CD4-positive, alpha-beta T cell treated with Interleukin-21 for 1 hour (primary cell): ENCODE data around the gene MTERF1.
"Not testable (repeated sequence)": the region's sequence is repeated elsewhere in the genome, so short reads cannot be mapped to it uniquely, and the experiment has no call there.

Experiments used
- DNase-seq: peaks from one replicate; pipeline ENCODE4 v3.0.0-alpha.2; 2020

Gene MTERF1, protein sequence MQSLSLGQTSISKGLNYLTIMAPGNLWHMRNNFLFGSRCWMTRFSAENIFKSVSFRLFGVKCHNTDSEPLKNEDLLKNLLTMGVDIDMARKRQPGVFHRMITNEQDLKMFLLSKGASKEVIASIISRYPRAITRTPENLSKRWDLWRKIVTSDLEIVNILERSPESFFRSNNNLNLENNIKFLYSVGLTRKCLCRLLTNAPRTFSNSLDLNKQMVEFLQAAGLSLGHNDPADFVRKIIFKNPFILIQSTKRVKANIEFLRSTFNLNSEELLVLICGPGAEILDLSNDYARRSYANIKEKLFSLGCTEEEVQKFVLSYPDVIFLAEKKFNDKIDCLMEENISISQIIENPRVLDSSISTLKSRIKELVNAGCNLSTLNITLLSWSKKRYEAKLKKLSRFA

DNA sequence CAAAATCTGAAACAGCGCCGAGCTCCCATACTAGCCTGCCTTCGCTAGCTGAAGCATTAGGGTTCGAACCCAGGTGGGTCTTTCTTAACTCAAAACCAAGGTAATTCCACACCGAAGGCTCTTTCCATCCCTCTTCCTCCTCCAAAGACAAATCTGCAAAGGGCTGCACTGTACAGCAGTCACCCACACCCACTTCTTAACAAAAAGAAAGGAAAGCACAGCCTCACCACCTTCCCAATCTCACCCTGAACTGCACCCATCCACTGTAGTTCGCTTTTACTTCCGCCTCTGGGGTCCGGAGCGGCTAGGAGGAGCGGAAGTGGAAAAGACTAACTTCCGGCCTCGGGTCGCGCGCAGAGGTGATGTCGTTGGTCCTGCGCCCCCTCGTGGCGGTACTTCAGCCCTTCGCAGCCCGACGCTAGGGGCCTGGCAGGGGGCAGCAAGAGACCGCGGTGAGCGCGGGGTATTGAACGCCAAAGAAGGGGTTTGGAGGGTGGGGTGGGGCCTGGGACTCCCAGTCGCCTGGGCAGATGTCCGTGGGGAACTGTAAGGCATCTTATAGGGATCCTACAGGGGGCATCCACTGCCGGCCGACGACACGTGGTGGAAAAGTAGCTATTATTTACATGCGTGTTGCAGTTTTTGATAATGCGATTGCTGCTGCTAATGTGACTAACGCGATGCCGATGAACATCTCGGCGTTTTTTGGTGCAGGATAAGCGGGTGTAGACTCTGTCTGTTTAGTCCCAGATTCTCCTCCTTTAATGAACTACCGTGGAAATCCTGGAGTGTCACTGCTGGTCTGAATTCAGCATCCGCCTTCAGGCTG, at the start of gene MTERF1:
MTERF1 (minus strand) TSS at position 290 of the 829 bp plus-strand sequence. CDS start 619 bp downstream, outside the sequence.
- DNase-seq: peak; percentile 91

DNA sequence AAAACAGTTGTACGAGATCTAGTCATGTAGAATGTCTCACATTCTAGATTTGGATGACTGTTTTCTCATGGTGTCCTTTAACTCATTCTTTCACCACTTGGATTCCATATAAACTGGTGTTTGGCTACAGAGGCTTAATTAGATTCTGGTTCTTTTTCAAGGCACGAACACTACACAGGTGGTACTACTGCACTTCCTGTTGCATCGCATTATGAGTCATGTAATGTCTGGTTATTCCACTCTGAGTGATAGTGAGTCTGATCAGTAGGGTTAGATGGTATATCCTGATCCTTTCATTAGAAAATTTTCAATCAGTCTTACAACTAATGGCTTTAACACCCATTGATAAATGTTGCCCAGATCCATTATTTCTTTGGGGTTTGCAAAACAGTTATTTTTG, 49.0 kb upstream of the MTERF1 start:
- no peak for DNase-seq

DNA sequence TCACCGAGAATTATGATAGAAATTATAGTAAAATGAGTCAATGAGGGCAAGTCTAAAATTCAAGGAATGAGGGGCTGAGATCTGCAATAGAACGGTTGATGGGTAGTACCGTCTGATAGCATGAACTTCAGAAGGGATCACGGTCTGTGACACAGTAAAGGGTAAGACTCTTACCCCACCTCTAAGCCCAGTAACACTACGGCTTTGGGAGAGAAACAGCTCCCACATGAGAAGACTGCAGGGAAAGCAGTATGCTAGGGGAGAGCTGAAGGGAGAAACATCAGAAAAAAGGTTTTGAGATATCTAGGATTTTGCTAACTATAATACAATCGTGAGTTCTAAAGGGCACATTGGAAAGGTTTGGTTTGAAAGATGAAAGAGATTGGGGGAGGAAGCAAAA, 47.4 kb upstream of the MTERF1 start:
- DNase-seq: no peak

DNA sequence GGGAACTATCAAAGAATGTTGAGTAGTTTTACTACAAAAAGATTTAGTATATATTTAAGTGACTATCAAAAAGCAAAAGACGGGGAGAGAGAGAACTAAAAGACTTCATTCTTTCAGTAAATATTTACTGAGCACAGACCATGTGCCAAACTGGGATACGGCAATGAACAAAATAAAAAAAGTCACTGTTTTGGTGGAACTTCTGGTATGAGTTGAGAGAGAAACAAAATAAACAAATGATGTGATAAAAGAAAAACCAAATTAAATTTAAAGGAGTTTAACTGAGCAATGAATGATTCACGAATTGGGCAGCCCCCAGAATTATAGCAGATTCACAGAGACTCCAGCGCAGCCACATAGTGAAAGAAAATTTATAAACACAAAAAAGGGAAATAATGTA, 42.4 kb upstream of the MTERF1 start:
- no peak for DNase-seq

DNA sequence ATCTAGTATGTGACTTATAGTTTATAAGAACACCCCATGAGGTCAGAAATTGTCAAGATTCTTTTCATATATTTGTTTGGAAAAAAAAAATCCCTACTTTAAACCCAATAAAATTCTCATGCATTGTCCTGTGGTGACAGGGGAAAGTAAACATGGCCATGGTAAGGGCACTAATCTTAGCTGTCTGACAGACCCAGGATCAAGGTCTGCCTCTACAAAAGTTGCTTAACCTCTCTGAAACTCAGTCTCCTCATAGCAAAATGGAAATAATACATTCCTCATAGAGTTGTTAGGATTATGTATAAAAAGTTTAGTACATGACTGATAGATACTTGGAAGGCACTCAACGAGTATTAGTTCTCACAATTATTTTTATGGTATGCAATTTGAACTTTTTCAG, 37.9 kb upstream of the MTERF1 start:
- no peak for DNase-seq

DNA sequence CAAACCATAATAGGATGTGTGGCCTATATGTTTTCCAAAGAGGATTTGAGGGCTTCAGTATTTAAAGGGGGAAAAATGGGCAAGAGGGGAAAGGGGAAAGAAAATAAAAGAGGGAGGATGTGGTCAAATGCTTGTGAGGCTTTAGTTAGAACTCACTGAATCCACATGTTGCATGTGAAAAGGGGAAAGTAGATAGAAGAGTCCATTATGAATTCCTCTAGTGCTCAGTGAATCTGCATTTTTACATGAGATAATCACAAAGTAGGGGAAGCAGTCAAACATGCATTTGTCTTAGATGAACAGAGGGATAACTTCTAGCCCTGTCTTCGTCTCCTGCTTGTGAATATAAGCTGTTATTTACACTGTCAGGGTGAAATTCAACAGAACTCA, 35.5 kb upstream of the MTERF1 start:
- no peak for DNase-seq

DNA sequence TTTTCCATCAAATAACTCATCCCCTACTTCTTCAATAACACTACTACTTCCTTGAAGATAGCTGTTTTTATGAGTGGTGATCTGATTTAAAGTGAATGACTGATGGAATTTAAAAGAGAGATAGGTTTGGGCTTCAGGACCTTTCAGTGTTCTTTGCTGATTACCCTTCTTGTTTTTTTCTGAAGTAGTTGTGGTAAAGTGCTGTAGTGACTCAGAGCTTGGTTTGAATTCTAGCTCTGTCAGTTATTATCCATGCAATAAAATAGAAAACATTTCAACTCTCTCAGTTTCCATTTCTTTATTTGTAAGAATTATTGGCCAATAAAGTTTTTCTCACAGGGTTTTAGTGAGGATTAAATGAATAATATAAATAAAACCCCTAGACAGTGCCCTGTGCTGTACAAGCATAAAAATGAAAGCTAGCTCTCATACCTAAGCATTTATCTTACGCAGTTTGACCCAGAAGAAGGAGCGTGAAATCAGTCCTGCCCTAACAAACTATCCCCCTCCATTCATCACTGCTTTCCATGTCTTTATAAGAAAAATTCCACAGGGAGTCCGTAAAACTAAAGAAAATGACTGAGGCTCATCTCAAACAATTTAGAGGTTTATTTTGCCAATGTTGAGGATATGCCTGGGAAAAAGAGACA, 35.0 kb upstream of the MTERF1 start:
- no peak for DNase-seq

DNA sequence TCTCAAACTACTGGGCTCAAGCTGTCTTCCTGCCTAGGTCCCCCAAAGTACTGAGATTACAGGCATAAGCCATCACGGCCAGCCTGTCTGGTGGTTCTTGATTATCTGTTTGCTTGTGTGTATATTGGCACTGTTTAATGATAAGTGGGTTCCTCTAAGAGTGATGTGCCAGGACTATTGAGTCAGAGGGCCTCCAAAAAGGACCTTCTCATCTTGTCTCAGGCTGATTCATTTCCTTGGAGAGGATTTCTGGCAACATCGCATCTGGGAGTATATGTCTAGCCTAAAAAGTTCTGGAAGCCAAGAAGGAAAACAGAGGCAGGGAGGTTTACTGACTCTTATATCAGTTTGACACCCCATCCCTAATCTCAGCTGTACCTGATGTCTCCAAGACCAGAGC, 33.1 kb upstream of the MTERF1 start:
- DNase-seq: no peak

DNA sequence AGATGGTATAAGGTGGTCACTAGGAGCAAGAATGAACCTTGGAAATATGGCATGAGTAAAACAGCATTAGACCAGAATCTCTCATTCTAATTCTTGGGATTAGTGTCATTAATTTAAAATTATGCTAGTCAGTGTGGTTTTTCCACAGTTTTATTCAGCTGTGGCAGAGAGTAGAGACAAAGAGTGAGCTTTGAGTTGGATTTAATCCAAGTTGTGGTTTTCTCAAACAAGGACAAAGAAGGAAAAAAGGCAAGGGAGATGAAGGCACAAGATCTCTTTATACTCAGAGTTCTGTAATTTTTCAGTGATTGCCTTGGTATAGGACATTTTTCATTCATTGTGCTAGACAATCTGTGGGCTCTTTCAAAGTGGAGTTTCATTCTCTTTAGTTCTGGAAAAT, 32.0 kb upstream of the MTERF1 start:
- no peak for DNase-seq

DNA sequence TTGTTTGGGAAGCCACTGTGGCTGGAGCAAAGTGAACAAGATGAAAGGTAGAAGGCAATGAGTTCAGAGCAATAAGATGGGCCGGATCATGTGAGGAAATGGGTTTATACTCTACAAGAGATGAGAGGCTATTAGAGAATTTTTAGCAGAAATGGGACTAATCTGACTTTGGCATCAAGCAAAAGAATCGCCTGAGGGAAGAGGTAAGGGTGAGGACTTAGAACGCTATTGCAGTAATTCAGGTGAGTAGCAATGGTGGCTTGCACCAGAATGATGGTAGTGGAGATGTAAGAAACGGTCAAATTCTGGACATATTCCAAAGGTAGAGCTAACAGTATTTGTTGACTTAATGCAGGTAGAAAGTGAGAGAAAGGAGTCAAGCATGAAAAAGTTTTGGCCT, 30.6 kb upstream of the MTERF1 start:
- no peak for DNase-seq

DNA sequence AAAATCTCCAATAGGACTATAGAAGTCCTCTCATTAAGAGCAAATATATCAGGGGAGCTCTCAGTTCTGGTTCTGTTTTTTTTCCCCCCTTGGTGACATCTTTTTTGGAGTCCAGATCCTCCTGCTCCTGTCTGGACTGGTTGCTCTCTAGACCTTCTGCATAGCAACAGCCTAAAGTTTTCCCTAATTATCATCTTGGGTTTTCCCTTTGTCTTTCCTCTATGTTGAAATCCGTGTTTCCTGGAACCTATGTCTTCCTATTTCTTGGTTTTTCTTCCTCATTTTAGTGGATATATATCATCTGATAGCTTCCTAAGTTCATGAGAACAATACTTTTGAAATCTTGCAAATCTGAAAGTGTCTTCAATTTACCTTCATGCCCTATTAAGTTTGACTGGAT, 29.7 kb upstream of the MTERF1 start:
- DNase-seq: no peak

DNA sequence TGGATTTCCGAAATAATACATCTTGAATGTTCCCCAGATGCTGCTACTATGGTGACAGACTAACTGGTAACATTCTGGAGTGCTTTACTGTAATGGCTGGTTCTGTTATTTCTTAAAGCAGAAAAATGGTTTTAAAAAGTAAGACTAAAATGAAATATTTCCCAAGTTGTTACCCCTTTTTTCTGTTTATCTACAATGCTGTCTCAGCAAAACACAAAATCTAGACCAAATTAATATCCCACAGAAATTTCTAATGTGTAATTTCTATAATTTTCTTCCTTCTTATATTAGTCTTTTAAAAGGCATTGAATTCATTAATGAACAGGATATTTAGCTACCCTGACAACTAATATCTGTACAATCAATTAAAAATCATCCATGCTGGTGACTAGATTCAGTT, 19.1 kb upstream of the MTERF1 start:
- DNase-seq: no peak

DNA sequence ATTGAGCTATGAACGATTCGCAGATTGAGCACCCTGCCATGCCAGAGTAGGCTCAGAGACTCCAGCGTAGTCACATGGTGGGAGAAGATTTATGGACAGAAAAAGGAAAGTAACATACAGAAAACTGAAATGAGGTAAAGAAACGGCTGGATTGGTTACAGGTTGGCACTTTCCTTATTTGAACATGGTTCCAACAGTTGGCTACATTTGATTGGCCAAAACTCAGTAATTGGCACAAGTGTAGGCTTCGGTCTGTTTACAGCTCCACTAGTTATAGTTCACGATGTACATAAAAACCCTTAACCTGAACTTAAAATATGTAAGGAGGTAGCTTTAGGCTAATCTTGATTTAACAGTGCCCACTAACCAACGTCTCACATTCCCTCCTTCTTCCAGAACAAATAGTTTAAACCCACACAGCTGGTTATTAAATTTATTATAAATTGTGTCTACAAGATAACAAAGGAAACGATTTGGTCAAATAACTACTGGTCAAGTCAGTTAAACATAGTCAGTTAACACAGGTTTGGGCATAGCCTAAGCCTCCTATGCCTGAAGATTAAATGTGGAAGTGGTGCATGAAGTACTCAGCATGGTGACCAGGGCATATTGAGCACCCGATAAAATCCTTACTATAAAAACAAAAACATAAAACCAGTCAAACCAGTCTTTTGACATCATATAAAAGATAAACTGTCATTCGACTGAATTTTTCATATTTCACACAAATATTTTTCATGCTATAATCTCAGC, 17.9 kb upstream of the MTERF1 start:
- no peak for DNase-seq

DNA sequence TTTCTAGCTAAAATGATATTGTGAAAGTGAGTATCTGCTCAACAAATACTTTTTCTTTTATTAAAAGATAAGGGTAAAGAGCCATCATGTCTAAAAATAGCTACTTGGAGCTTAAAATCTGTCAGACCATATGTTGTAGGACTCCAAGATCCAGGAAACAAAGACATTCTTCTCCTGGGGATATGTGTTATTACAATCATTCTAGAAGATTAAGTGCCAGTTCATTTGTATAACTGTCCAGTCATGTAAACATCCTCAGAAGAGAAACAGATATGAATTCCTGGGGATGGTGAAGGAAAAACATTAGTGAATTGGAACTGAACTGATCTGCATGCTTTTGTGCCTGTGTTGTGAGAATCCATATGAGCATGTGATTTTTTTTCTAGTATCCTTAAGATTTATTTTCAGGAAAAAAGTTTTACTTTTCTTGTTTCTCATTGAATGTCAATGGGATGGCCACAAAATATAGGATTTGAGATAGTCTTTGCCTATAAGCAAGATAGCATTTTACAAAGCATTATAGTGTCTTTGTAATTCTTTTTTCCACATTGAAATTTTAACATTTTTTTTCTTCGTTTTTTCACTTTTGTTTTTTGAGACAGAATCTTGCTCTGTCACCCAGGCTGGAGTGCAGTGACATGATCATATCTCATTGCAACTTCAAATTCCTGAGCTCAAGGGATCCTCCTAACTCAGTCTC, 14.4 kb upstream of the MTERF1 start:
- DNase-seq: no peak

DNA sequence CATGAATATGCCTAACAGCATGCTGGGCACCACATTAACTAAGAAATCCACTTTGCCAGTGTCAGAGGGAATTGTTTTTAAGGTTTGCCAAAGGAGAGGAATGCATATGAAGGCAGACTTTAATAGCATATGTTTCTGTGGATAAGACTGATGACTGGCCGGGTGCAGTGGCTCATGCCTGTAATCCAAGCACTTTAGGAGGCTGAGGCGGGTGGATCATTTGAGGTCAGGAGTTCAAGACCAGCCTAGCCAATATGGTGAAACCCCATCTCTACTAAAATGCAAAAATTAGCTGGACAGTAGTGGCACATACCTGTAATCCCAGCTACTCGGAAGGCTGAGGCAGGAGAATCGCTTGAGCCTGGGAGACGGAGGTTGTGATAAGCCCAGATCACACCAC, 13.2 kb upstream of the MTERF1 start:
- not testable (repeated sequence) for DNase-seq

DNA sequence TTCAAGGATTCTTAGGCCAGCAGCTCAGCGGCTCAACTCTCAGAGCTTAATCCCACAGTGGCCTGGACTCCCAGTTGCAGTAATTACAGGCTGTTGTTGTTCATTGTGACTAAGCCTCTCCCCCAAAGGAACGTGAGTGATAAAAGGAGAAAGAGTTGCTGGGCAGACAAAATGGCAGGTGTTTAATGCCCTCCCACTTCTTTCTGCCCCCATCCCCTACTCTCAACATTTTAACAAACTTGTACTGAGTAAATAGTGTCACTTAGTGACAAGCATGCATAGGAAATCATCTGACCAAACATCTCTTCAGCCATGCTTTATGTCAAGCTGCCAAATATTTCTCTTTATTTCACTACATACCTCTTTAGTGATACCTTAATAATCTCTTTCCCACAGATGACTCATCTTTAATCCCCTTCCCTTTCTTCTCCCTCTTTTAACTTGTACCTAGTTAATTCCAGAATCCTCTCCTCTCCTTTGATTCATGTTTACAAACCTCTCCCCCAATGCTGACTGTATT, 12.4 kb upstream of the MTERF1 start:
- no peak for DNase-seq

DNA sequence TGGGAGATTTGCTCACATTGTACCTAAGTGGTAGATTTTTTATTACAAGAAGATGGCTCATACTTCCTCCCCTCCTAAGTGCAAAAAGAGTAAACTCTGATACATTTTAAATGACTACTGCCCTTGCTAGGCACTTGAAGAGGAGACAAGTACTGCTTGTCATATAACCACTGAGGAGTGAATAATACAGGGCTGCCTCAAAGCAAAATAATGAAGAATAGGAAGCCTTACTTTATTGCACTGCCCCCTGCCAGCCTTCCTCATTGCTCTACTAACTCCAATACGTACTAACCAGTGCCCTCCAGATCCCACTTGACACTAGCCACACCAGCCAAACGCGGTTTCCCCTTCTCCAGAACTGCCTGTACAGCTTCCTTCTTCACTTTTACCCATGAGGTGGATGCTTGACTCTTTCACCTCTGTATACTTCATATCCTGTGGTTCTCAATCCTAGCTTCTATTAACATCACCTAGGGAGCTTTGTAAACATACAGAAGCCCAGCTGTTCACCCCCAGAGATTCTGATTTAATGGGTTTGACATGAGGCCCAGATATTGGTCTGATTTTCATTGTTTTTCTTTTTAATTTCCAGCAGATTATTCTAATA, 11.7 kb upstream of the MTERF1 start:
- DNase-seq: no peak

DNA sequence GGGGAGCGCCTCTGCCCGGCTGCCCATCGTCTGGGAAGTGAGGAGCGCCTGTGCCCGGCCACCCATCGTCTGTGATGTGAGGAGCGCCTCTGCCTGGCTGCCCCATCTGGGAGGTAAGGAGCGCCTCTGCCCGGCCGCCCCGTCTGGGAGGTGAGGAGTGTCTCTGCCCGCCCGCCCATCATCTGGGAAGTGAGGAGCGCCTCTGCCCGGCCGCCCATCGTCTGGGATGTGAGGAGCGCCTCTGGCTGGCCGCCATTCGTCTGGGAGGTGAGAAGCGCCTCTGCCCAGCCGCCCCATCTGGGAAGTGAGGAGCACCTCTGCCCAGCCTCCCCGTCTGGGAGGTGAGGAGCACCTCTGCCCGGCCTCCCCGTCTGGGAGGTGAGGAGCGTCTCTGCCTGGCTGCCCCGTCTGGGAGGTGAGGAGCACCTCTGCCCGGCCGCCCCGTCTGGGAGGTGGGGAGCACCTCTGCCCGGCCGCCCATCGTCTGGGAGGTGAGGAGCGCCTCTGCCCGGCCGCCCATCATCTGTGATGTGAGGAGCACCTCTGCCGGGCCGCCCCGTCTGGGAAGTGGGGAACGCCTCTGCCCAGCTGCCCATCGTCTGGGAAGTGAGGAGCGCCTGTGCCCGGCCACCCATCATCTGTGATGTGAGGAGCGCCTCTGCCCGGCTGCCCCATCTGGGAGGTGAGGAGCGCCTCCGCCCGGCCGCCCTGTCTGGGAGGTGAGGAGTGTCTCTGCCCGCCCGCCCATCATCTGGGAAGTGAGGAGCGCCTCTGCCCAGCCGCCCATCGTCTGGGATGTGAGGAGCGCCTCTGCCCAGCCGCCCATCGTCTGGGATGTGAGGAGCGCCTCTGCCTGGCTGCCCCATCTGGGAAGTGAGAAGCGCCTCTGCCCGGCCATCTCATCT, 8.0 kb upstream of the MTERF1 start:
- not testable (repeated sequence) for DNase-seq

DNA sequence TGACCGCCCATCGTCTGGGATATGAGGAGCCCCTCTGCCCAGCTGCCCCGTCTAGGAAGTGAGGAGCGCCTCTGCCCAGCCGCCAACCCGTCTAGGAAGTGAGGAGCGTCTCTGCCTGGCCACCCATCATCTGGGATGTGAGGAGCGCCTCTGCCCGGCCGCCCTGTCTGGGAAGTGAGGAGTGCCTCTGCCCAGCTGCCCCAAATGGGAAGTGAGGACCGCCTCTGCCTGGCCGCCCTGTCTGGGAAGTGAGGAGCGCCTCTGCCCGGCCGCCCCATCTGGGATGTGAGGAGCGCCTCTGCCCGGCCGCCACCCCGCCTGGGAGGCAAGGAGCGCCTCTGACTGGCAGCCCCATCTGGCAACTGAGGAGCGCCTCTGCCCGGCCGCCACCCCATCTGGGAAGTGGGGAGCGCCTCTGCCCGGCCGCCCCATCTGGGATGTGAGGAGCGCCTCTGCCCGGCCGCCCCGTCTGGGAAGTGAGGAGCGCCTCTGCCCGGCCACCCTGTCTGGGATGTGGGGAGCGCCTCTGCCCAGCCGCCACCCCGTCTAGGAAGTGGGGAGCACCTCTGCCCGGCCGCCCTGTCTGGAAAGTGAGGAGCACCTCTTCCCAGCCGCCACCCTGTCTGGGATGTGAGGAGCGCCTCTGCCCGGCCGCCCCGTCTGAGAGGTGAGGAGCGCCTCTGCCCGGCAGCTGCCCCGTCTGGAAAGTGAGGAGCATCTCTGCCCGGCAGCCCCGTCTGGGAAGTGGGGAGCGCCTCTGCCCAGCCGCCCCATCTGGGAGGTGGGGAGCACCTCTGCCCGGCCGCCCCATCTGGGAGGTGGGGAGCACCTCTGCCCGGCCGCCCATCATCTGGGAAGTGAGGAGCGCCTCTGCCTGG, 7.1 kb upstream of the MTERF1 start:
- DNase-seq: not testable (repeated sequence)
